Astrocyte of the cerebellum (primary cell): ENCODE results near the gene EXOSC5.

ENCODE experiments used
- DNase-seq: peaks from one replicate; pipeline ENCODE4 v3.0.0-alpha.2; 2011; ENCODE audit warnings: low read depth
- H3K4me3 ChIP-seq: 2 replicates; pipeline ENCODE4 v1.5.1; 2011; ENCODE audit warnings: mild to moderate bottlenecking, low read depth, low read length, moderate library complexity
- in situ Hi-C: cut with HindIII; loops from 2 replicates; pipeline ENCODE4 v1.10.0; 2017; ENCODE audit warnings: low sequenced_read_pairs
- TF ChIP-seq, protein P1 (sequence below): IDR thresholded peaks from 2 replicates; pipeline ENCODE4 v1.5.1; 2012; ENCODE audit warnings: low read length, low read depth, moderate library complexity, mild to moderate bottlenecking; ENCODE audit errors: missing control alignments

The EXOSC5 gene

DNA sequence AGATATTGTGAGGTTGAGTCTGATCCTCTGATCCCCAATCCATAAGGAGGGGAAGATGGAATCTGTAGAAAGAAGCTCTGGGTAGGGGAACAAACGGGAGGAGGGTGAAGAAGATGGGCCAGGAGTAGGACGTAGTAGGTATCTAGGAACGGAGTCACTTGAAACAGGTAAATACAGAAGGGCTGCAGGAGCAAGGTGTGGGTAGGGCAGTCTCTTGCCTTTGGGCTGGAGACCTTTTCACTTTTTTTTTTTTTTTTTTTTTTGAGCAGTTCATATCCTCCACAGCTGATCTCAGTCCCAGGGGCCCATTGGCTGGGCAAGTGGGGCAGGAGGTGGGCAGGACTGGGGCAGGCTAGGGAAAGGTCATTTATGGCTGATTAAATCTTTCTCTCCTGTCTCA lies 1.9 kb upstream of the EXOSC5 start:
- H3K4me3 ChIP-seq = no peak overlapping the region
- TF ChIP-seq, protein P1, sequence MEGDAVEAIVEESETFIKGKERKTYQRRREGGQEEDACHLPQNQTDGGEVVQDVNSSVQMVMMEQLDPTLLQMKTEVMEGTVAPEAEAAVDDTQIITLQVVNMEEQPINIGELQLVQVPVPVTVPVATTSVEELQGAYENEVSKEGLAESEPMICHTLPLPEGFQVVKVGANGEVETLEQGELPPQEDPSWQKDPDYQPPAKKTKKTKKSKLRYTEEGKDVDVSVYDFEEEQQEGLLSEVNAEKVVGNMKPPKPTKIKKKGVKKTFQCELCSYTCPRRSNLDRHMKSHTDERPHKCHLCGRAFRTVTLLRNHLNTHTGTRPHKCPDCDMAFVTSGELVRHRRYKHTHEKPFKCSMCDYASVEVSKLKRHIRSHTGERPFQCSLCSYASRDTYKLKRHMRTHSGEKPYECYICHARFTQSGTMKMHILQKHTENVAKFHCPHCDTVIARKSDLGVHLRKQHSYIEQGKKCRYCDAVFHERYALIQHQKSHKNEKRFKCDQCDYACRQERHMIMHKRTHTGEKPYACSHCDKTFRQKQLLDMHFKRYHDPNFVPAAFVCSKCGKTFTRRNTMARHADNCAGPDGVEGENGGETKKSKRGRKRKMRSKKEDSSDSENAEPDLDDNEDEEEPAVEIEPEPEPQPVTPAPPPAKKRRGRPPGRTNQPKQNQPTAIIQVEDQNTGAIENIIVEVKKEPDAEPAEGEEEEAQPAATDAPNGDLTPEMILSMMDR = no peak
- DNase-seq = no peak
- in situ Hi-C loops = no loop called here

DNA sequence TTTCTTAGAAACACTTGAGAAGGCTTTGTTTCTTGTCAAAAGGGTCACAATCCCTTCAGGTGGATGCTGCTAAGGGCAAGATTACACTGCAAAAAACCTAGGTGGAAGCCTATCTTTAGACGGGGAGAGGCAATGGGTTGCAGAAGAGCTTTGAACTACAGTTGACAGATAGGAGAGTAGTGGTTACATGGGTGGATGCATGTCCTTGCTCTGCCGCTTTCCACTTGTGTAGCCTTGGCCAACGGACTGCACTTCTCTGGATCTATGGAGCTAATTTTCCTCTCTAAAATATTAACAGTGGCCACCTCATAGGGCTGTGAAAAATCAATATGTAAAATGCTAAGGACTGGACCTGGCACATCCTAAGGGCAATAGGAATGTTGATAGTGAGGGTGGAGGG lies 1.4 kb upstream of the EXOSC5 start:
- H3K4me3 ChIP-seq = peak overlapping the region; percentile 100
- in situ Hi-C loops = no loop called here
- TF ChIP-seq, protein P1 = no peak
- DNase-seq = no peak

DNA sequence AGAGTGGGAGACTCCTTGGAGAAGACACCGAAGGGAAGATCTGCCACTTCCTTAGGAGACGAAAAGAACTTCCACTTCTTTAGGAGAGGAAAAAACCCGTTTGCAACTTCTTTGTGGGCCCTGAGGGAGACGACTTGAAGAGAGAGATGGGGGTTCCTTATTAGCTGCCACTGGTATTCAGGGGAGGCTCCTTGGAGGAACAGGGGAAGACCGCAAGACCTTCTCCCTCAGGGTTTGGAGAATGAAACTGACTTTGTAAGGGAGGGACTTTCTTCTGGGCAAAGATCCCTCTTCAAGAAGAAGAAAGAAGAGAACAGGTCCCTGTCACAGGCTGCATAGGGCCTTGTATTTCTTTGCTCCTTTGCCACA lies 875 bp upstream of the EXOSC5 start:
- in situ Hi-C loops = no loop called here
- TF ChIP-seq, protein P1 = no peak
- DNase-seq = no peak
- H3K4me3 ChIP-seq = peak overlapping the region; percentile 100

DNA sequence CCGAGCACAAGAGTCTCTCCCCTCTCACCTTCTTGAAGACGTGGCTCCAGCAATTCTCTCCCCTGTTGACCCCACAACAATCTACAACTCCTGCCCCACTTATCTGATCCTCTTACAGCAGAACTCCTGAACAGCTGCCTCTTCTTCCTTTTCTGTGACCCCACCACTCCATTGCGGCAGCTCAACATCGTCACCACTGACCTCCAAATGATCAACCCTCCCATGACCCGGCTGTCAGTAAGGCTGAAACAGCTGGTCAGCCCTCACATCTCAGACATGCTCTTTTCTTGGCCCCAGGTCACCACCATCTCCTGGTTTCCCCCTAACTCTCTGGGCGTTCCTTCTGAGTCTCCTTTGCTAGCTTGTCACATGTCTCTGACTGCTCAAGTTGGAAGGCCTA lies 1.8 kb downstream of the EXOSC5 start:
- TF ChIP-seq, protein P1 = no peak
- no peak for DNase-seq
- in situ Hi-C loops = no loop called here
- H3K4me3 ChIP-seq = no peak overlapping the region

DNA sequence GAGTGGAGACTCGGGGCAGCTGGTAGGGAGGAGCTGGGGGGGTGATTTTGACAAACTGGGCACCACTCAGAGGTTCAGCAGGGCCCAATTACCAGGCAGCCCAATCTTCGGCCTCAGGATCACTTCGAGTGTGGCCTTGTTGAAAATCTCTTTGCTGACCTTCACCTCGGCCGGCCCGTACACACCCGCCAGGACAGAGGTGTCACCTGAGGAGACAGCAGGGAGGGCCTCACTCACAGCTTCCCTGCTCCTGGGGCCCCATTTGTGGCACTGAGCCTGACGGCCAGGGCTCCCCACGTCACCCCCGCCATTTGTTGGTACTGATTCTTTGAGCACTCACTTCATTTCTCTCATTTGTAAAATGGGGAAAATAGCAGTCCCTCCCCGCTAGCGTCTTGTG lies 4.4 kb downstream of the EXOSC5 start:
- in situ Hi-C loops = no loop called here
- H3K4me3 ChIP-seq = no peak overlapping the region
- TF ChIP-seq, protein P1 = no peak
- no peak for DNase-seq

DNA sequence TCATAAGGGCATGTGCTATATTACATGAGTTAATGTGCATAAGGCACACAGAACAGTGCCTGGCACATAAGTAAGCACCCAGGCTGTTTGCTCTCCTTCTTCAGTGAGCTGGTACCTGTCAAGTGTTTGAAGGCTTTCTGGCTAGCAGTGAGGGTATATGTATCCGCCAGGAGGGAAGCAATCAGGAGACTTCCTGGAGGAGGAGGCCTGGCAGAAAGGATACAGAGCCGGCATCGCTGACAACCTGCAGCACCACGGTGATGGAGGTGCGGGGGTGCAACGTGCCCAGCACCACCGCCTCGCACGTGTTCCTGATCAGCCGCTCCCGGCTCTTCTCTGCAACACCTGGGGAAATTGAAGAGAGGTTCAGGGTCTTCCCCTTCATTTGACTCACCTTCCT lies 5.5 kb downstream of the EXOSC5 start:
- in situ Hi-C loops = no loop called here
- H3K4me3 ChIP-seq = no peak overlapping the region
- DNase-seq = no peak
- TF ChIP-seq, protein P1 = no peak

DNA sequence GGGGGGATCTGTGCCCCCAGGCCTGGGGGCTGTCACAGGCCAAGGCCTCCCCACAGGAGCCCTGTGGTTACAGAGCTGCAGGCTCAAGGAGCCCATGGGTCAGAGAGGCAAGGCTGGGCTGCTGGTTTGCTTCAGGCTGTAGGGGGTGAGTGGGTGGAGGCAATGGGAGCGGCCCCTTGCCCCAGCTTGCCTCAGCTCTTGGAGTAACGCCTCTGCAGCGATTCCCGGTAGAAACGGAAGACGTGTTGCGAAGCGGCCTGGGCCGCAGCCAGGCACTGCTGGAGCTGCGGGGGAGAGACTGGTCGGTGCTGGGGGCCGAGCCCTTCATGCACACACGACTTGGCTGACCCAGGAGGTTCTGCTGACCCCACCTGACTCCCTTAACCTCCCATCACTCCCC lies 10.7 kb downstream of the EXOSC5 start:
- TF ChIP-seq, protein P1 = no peak
- in situ Hi-C loops = no loop called here
- no peak for DNase-seq
- H3K4me3 ChIP-seq = no peak overlapping the region
